Ovary (tissue), 9 donors: ENCODE results near the gene TMTC2. TPM values are rescaled to one million over a fixed set of nuclear protein-coding genes. Genes with fewer than 3 reads are reported as not detected.

Source experiments
- DNase-seq, 5 donors: peaks; one replicate each; pipeline ENCODE4 v3.0.0-alpha.2; 2019 to 2020
- H3K27ac ChIP-seq, 2 donors: fragments of 200-600 bp; one replicate each; pipeline versions ENCODE4 v1.5.1 to v1.8.0; 2019 to 2022
- H3K27me3 ChIP-seq: fragments of 200-600 bp; one replicate; pipeline ENCODE4 v1.8.0; 2022
- H3K36me3 ChIP-seq: fragments of 200-600 bp; sonication (generic); one replicate; pipeline ENCODE4 v1.5.1; 2019
- H3K4me1 ChIP-seq: one replicate; pipeline ENCODE4 v1.8.1; 2013; ENCODE audit warnings: mild to moderate bottlenecking, moderate library complexity; ENCODE audit not compliant: insufficient read depth
- H3K4me3 ChIP-seq: fragments of 200-600 bp; sonication (generic); one replicate; pipeline ENCODE4 v1.5.1; 2017
- H3K9me3 ChIP-seq, 2 donors: fragments of 200-600 bp in 1 of 2; sonication (generic) in 1 of 2; one replicate each; pipeline versions ENCODE4 v1.5.1 to v1.8.1; 2013 to 2019; ENCODE audit warnings: mild to moderate bottlenecking in 1 of 2, moderate library complexity in 1 of 2
- CTCF ChIP-seq, 3 donors: fragments of 450-650 bp in 2 of 3; fragments of 200-600 bp in 1 of 3; IDR thresholded peaks; one replicate each; pipeline versions ENCODE4 v1.5.1 to v1.8.0; 2016 to 2022; ENCODE audit warnings: antibody characterized with exemption in 3 of 3, mild to moderate bottlenecking in 1 of 3
- EP300 ChIP-seq: sonication (generic); formaldehyde crosslinking; IDR thresholded peaks from one replicate; pipeline ENCODE4 v1.6.1; 2017; ENCODE audit warnings: antibody characterized with exemption
- POLR2A ChIP-seq: fragments of 450-650 bp; IDR thresholded peaks from one replicate; pipeline ENCODE4 v1.6.1; 2017; ENCODE audit warnings: antibody characterized with exemption, mild to moderate bottlenecking, moderate library complexity
- WGBS, 3 donors: extraction: QIAGEN DNeasy Blood & Tissue Kit in 1 of 3; methylation state at CpG; one replicate each; pipeline versions ENCODE4 v1.1.5 to v1.1.7; 2013 to 2017; 5-methylcytosine and 5-hydroxymethylcytosine counted together
- intact Hi-C, 4 donors: fragments of 100-400 bp; cut with DNase I; formaldehyde crosslinking; loops; one replicate each; pipeline versions ENCODE4 v1.11.0 to v1.15.1; 2022 to 2023
- polyA plus RNA-seq, 2 donors: library from polyadenylated mRNA; stranded (reverse); fragments of 200-250 nt in 1 of 2; fragments of 350-450 nt in 1 of 2; fragmentation: Illumina TruSeq in 1 of 2; extraction: RNeasy Lipid Tissue Mini Kit (QIAGEN cat#74804) in 1 of 2; gene quantifications; one replicate each; pipeline ENCODE4 v1.2.3, GENCODE V29; 2013 to 2014
- total RNA-seq, 7 donors: library from RNA; depleted of rRNA in 2 of 7; stranded (reverse); fragments of >200 nt in 2 of 7; fragmentation: NEBNext Ultra II Directional in 3 of 7; extraction: Animal tissue kit (Norgen Biotek cat#: 25700) in 3 of 7; gene quantifications; one replicate each; pipeline versions ENCODE4 v1.1.0 to v1.2.4, GENCODE V29; 2016 to 2023
- donor health status: DM: no; HTN: no; CAD: no; lungs with moderate emphysema.
- donor health status: DM: no; HTN: no; CAD: no.
- donor health status: Bipolar disorder and iron deficiency.
- donor health status: DM: yes; HTN: yes; CAD: no.
- donor health status: DM: no; HTN: no; CAD: no.
- donor health status: DM: yes; HTN: yes; CAD: no.

The TMTC2 gene
- total and polyA plus RNA-seq, 9 donors = 2.0 to 22.6 (median 5.6) TPM

GRCh38 chr12:82781309-82781997 is 94.7 kb downstream of the TMTC2 start:
- intact Hi-C loops = no loop called here
- 57 to 78% (median 73%) methylated on average over 5 of the region's 5 CpGs for WGBS, 3 donors
- TF ChIP-seq CTCF (IDR thresholded peaks at IDR 0.05) = no peak
- TF ChIP-seq POLR2A = no peak
- no peak for TF ChIP-seq EP300
- Histone ChIP-seq H3K27me3 (no peaks in the 10 kb centered on the region), H3K4me3 (no peak overlapping the region), H3K4me1 (no peaks in the 10 kb centered on the region), H3K9me3 (no peaks in the 10 kb centered on the region), H3K36me3 (no peaks in the 10 kb centered on the region), H3K27ac (no peak overlapping the region)
- no peak for DNase-seq

GRCh38 chr12:82783435-82783834 is 96.7 kb downstream of the TMTC2 start:
- Histone ChIP-seq H3K27ac (no peak overlapping the region), H3K9me3 (no peaks in the 10 kb centered on the region), H3K4me1 (no peaks in the 10 kb centered on the region), H3K4me3 (no peak overlapping the region), H3K27me3 (no peaks in the 10 kb centered on the region), H3K36me3 (no peaks in the 10 kb centered on the region)
- intact Hi-C loops = no loop called here
- TF ChIP-seq CTCF (IDR thresholded peaks at IDR 0.05) (no peak), EP300 (no peak), POLR2A (no peak)
- WGBS, 3 donors = 89 to 94% (median 94%) methylated on average over 2 of the region's 2 CpGs
- DNase-seq = no peak

GRCh38 chr12:82787016-82787415 is 100.3 kb downstream of the TMTC2 start:
- intact Hi-C loops = no loop called here

GRCh38 chr12:82788594-82788993 is 101.9 kb downstream of the TMTC2 start:
- Histone ChIP-seq H3K4me3 (no peak overlapping the region), H3K27me3 (no peaks in the 10 kb centered on the region), H3K9me3 (no peaks in the 10 kb centered on the region), H3K36me3 (no peaks in the 10 kb centered on the region), H3K27ac (no peak overlapping the region), H3K4me1 (no peaks in the 10 kb centered on the region)
- DNase-seq = no peak
- intact Hi-C loops = no loop called here
- TF ChIP-seq POLR2A = no peak
- no peak for TF ChIP-seq EP300
- TF ChIP-seq CTCF (IDR thresholded peaks at IDR 0.05) = no peak

More at GRCh38 chr12:82787016-82787415, 100.3 kb downstream of the TMTC2 start:
- Histone ChIP-seq H3K4me1 (no peaks in the 10 kb centered on the region), H3K27ac (no peak overlapping the region), H3K4me3 (no peak overlapping the region), H3K27me3 (no peaks in the 10 kb centered on the region), H3K36me3 (no peaks in the 10 kb centered on the region), H3K9me3 (no peaks in the 10 kb centered on the region)
- no peak for TF ChIP-seq POLR2A
- TF ChIP-seq EP300 = no peak
- TF ChIP-seq CTCF (IDR thresholded peaks at IDR 0.05) = no peak
- no peak for DNase-seq
- 68 to 74% (median 70%) methylated on average over 1 of the region's 1 CpG for WGBS, 3 donors
